Neural crest cell (in vitro differentiated cells): ENCODE results near the gene CTCF. TPM values are rescaled to one million over a fixed set of nuclear protein-coding genes. Genes with fewer than 3 reads are reported as not detected.

Source experiments
- DNase-seq: peaks from one replicate; pipeline ENCODE4 v3.0.0; 2021; ENCODE audit warnings: low read depth, mixed read lengths, low spot score
- H3K27ac Mint-ChIP-seq: one replicate; pipeline ENCODE4 v1.8.0; 2021; ENCODE audit warnings: mild to moderate bottlenecking, mixed read lengths; ENCODE audit not compliant: unreplicated experiment
- H3K27me3 Mint-ChIP-seq: 2 replicates; pipeline ENCODE4 v1.8.0; 2021; ENCODE audit warnings: low read depth, mild to moderate bottlenecking, mixed read lengths
- H3K36me3 Mint-ChIP-seq: 2 replicates; pipeline ENCODE4 v1.8.0; 2021; ENCODE audit warnings: low read depth, mild to moderate bottlenecking, mixed read lengths
- H3K4me1 Mint-ChIP-seq: 2 replicates; pipeline ENCODE4 v1.8.0; 2021; ENCODE audit warnings: mixed read lengths
- H3K4me3 Mint-ChIP-seq: one replicate; pipeline ENCODE4 v1.8.0; 2021; ENCODE audit warnings: mild to moderate bottlenecking, mixed read lengths
- H3K9me3 Mint-ChIP-seq: 2 replicates; pipeline ENCODE4 v1.8.0; 2021; ENCODE audit warnings: mixed read lengths
- total RNA-seq: library from RNA; stranded (reverse); gene quantifications from 2 replicates; pipeline ENCODE4 v1.2.1, GENCODE V29; 2021
- TF ChIP-seq, protein P1 (sequence below): fragments of 200-600 bp; sonication (generic); conservative IDR thresholded peaks from 2 replicates; pipeline ENCODE4 v1.5.0; 2021; ENCODE audit warnings: antibody characterized with exemption, mild to moderate bottlenecking

CTCF gene
- total RNA-seq, 1 donor from 2014 or later: 78.8 TPM

DNA sequence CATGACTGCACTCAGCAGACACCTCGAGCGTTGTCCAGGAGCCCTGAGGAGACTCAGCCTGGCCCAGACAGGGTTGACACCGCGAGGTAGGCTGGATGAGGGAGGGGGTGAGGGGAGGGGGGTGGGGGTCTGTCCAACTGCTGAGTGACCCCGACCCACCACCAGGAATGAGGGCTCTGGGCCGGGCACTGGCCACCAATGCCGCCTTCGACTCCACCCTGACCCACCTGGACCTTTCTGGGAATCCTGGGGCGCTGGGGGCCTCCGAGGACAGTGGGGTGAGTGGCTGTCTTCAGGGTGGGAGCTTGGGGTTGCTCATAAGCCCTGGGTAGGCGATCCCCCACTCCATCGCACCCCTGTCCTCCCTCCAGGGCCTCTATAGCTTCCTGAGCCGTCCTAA lies 85.4 kb downstream of the CTCF start:
- peaks cover 17% of the 10 kb centered on the region for H3K4me1 Mint-ChIP-seq
- H3K36me3 Mint-ChIP-seq: no peaks in the 10 kb centered on the region
- H3K27ac Mint-ChIP-seq: no peak overlapping the region
- H3K9me3 Mint-ChIP-seq: no peaks in the 10 kb centered on the region
- no peak overlapping the region for H3K4me3 Mint-ChIP-seq
- H3K27me3 Mint-ChIP-seq: peaks cover 59% of the 10 kb centered on the region
- no peak for DNase-seq
- TF ChIP-seq, protein P1, sequence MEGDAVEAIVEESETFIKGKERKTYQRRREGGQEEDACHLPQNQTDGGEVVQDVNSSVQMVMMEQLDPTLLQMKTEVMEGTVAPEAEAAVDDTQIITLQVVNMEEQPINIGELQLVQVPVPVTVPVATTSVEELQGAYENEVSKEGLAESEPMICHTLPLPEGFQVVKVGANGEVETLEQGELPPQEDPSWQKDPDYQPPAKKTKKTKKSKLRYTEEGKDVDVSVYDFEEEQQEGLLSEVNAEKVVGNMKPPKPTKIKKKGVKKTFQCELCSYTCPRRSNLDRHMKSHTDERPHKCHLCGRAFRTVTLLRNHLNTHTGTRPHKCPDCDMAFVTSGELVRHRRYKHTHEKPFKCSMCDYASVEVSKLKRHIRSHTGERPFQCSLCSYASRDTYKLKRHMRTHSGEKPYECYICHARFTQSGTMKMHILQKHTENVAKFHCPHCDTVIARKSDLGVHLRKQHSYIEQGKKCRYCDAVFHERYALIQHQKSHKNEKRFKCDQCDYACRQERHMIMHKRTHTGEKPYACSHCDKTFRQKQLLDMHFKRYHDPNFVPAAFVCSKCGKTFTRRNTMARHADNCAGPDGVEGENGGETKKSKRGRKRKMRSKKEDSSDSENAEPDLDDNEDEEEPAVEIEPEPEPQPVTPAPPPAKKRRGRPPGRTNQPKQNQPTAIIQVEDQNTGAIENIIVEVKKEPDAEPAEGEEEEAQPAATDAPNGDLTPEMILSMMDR: no peak

DNA sequence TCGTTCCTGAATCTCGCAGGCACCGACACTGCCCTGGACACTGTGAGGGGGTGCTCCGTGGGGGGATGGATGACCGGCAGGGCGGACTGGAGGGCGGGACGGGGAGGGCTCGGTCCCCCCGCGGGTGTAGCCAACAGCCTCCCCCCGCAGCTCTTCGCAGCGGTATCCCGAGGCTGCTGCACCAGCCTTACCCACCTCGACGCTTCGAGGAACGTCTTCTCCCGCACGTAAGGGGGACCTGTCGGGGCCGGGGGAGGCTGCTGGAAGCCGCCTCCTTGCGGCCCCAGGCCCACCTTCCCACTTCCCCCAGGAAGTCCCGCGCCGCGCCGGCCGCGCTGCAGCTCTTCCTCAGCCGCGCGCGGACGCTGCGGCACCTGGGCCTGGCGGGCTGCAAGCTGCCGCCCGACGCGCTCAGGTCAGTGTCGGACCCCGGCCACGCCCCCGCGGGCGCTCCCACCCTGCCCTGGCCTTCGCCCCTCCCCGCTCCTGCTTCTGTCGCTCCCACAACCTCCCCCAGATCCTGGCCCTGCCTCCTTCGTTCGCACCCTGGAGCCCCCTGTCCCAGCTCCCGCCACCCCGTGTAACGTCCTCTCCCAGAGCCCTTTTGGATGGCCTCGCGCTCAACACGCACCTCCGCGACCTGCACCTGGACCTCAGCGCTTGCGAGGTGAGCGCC lies 85.9 kb downstream of the CTCF start:
- Mint-ChIP-seq H3K27ac (no peak overlapping the region), H3K27me3 (peaks cover 59% of the 10 kb centered on the region), H3K36me3 (no peaks in the 10 kb centered on the region), H3K9me3 (no peaks in the 10 kb centered on the region), H3K4me3 (no peak overlapping the region), H3K4me1 (peaks cover 17% of the 10 kb centered on the region)
- TF ChIP-seq, protein P1: no peak
- no peak for DNase-seq

DNA sequence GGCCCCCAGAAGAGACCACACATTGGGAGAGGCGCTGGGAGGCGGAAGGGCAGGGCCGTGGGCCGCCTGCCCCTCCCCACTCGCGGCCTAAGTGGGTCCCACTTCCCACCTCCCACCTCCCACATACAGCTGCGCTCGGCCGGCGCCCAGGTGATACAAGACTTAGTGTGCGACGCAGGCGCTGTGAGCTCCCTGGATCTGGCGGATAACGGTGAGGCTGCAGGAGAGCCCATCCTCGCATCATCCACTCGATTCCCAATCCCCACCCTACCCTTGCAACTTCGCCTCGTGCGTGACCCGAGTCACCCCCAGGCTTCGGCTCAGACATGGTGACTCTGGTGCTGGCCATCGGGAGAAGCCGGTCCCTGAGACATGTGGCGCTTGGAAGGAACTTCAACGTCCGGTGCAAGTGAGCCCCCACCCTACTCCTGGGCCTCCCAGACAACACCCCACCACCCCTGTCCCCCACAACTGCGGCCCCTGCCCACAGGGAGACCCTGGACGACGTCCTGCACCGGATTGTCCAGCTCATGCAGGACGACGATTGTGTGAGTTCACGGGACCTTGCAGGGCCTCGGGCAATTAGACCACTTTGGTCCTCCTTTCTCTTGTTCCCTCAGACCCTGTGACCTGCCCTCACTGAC lies 86.6 kb downstream of the CTCF start:
- Mint-ChIP-seq H3K27me3 (peaks cover 59% of the 10 kb centered on the region), H3K36me3 (no peaks in the 10 kb centered on the region), H3K9me3 (no peaks in the 10 kb centered on the region), H3K4me1 (peaks cover 21% of the 10 kb centered on the region), H3K4me3 (no peak overlapping the region), H3K27ac (no peak overlapping the region)
- DNase-seq: no peak
- TF ChIP-seq, protein P1: no peak

DNA sequence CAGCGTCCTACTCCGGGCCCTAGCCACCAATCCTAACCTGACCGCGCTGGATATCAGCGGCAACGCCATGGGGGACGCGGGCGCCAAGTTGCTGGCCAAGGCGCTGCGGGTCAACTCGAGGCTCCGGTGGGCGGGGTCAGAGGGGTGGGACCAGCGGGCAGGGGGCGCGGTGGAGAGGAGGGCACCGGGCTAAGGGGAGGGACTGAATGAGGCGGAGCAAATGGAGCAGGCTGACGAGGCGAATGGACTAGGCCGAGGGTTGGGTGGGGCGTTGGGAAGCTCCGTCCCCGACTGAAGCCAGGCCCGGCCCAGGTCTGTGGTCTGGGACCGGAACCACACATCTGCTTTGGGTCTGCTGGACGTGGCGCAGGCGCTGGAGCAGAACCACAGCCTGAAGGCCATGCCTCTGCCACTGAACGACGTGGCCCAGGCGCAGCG lies 87.2 kb downstream of the CTCF start:
- Mint-ChIP-seq H3K36me3 (no peaks in the 10 kb centered on the region), H3K27ac (no peak overlapping the region), H3K4me1 (peaks cover 22% of the 10 kb centered on the region), H3K4me3 (no peak overlapping the region), H3K9me3 (no peaks in the 10 kb centered on the region), H3K27me3 (peaks cover 58% of the 10 kb centered on the region)
- TF ChIP-seq, protein P1: no peak
- DNase-seq: no peak

DNA sequence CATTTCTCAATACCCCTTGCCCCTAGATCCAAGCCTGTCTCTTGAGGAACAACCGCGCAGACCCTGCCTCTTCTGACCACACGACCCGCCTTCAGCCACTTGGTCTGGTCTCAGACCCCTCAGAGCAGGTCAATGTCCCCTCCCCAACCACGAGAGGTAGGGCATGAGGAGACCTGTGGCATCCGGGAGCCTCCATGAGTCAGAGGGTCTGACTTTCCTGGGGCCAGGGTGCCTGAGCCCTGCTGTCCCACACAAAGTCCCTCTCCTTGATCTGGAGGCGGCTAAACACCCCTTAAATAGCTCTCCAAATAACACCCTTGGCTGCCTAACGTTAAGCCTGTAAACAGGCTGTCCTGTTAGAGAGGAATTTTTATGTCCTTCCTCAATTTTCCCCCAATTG lies 87.7 kb downstream of the CTCF start:
- Mint-ChIP-seq H3K4me1 (peaks cover 22% of the 10 kb centered on the region), H3K9me3 (no peaks in the 10 kb centered on the region), H3K27ac (no peak overlapping the region), H3K27me3 (peaks cover 62% of the 10 kb centered on the region), H3K4me3 (peak overlapping the region; percentile 14), H3K36me3 (no peaks in the 10 kb centered on the region)
- no peak for DNase-seq
- TF ChIP-seq, protein P1: no peak
